Astrocyte (in vitro differentiated cells and primary cell): ENCODE data around the gene TGFBRAP1. TPM values are rescaled to one million over a fixed set of nuclear protein-coding genes. Genes with fewer than 3 reads are reported as not detected.

ENCODE experiments used
- DNase-seq: peaks from one replicate; pipeline ENCODE4 v3.0.0-alpha.2; 2010; ENCODE audit warnings: low read depth
- FAIRE-seq: peaks from 2 replicates; lab custom pipeline; 2011; peaks lifted over from hg19 to GRCh38; lab: Jason Lieb, UNC
- H2AFZ ChIP-seq: 2 replicates; pipeline ENCODE4 v1.6.0; 2012; ENCODE audit warnings: low read depth, low read length, inconsistent platforms
- H3K27ac ChIP-seq: 2 replicates; pipeline ENCODE4 v1.5.1; 2011; ENCODE audit warnings: low read depth, low read length, inconsistent platforms
- H3K27me3 ChIP-seq: 2 replicates; pipeline ENCODE4 v1.6.0; 2011; ENCODE audit warnings: low read length, inconsistent platforms; ENCODE audit not compliant: insufficient read depth
- H3K36me3 ChIP-seq: 2 replicates; pipeline ENCODE4 v1.5.1; 2011; ENCODE audit warnings: low read length, inconsistent platforms; ENCODE audit not compliant: insufficient read depth
- H3K4me1 ChIP-seq: 2 replicates; pipeline ENCODE4 v1.5.1; 2011; ENCODE audit warnings: low read length, inconsistent platforms; ENCODE audit not compliant: insufficient read depth
- H3K4me2 ChIP-seq: 2 replicates; pipeline ENCODE4 v1.6.0; 2012; ENCODE audit warnings: low read length, inconsistent platforms
- H3K4me3 ChIP-seq: 2 replicates; pipeline ENCODE4 v1.5.1; 2011; ENCODE audit warnings: low read depth, mild to moderate bottlenecking, low read length, inconsistent platforms; ENCODE audit not compliant: insufficient read depth
- H3K79me2 ChIP-seq: 2 replicates; pipeline ENCODE4 v1.6.0; 2012; ENCODE audit warnings: mild to moderate bottlenecking, low read length, inconsistent platforms; ENCODE audit not compliant: insufficient read depth
- H3K9ac ChIP-seq: 2 replicates; pipeline ENCODE4 v1.6.0; 2012; ENCODE audit warnings: mild to moderate bottlenecking, low read length, inconsistent platforms
- H3K9me3 ChIP-seq: 2 replicates; pipeline ENCODE4 v1.5.1; 2012; ENCODE audit warnings: low read depth, mild to moderate bottlenecking, low read length, inconsistent platforms; ENCODE audit not compliant: insufficient read depth
- H4K20me1 ChIP-seq: 2 replicates; pipeline ENCODE4 v1.6.0; 2012; ENCODE audit warnings: low read length, inconsistent platforms; ENCODE audit not compliant: insufficient read depth
- H3K27ac Mint-ChIP-seq: one replicate; pipeline ENCODE4 v1.8.0; 2021; ENCODE audit warnings: mild to moderate bottlenecking, mixed read lengths; ENCODE audit not compliant: unreplicated experiment
- H3K27me3 Mint-ChIP-seq: one replicate; pipeline ENCODE4 v1.8.0; 2021; ENCODE audit warnings: low read depth, mixed read lengths; ENCODE audit not compliant: unreplicated experiment
- H3K36me3 Mint-ChIP-seq: one replicate; pipeline ENCODE4 v1.8.0; 2021; ENCODE audit warnings: low read depth, mixed read lengths; ENCODE audit not compliant: unreplicated experiment
- H3K4me1 Mint-ChIP-seq: one replicate; pipeline ENCODE4 v1.8.0; 2021; ENCODE audit warnings: low read depth, mixed read lengths; ENCODE audit not compliant: unreplicated experiment
- H3K4me3 Mint-ChIP-seq: one replicate; pipeline ENCODE4 v1.8.0; 2021; ENCODE audit warnings: mild to moderate bottlenecking, moderate library complexity, mixed read lengths; ENCODE audit not compliant: unreplicated experiment
- H3K9me3 Mint-ChIP-seq: one replicate; pipeline ENCODE4 v1.8.0; 2021; ENCODE audit warnings: mild to moderate bottlenecking, mixed read lengths; ENCODE audit not compliant: unreplicated experiment
- EZH2 ChIP-seq: IDR thresholded peaks from 2 replicates; pipeline ENCODE4 v1.6.1; 2012; ENCODE audit warnings: mild to moderate bottlenecking, low read length, inconsistent platforms; ENCODE audit not compliant: insufficient read depth
- total RNA-seq: library from RNA; stranded (reverse); gene quantifications from 2 replicates; pipeline ENCODE4 v1.2.1, GENCODE V29; 2021
- TF ChIP-seq, protein P1 (sequence below): IDR thresholded peaks from 2 replicates; pipeline ENCODE4 v1.5.1; 2011; ENCODE audit warnings: low read depth, mild to moderate bottlenecking, inconsistent platforms, low read length, moderate library complexity; ENCODE audit not compliant: insufficient read depth

The TGFBRAP1 gene
- total RNA-seq, 1 donor from 2014 or later, result 25.1 TPM

DNA sequence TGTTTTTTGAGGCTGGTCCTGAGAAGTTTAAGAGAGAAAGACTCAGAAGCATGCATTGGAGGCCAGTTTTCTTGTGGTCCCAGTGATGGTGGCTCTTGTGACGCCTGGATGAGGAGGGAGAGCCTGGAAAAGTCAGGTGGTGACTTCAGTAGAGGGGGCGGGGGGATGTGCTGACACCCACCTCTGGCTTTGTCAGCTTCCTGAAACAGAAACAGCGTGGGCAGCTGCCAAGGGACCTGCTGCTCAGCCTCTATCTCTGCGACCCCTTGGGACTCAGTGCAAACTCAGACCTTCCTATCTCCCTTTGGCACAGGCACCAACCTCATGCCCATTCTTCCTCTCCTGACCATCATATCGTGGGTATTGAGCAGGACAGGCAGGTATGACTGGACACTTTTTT is 6.4 kb downstream of the TGFBRAP1 start:
- Histone ChIP-seq H3K4me2 (no peak overlapping the region), H3K27me3 (no peaks in the 10 kb centered on the region), H3K9ac (no peak overlapping the region), H3K4me1 (peaks cover 22% of the 10 kb centered on the region), H3K9me3 (no peaks in the 10 kb centered on the region), H3K4me3 (no peak overlapping the region), H4K20me1 (peaks cover 10% of the 10 kb centered on the region), H3K79me2 (peaks cover 68% of the 10 kb centered on the region), H3K27ac (no peak overlapping the region), H2AFZ (no peak overlapping the region), H3K36me3 (no peaks in the 10 kb centered on the region)
- no peak for FAIRE-seq
- Mint-ChIP-seq H3K27ac (peak overlapping the region; percentile 84), H3K4me1 (peaks cover 66% of the 10 kb centered on the region), H3K9me3 (no peaks in the 10 kb centered on the region), H3K4me3 (peak overlapping the region; percentile 29), H3K27me3 (no peaks in the 10 kb centered on the region), H3K36me3 (no peaks in the 10 kb centered on the region)
- no peak for DNase-seq
- TF ChIP-seq, protein P1, sequence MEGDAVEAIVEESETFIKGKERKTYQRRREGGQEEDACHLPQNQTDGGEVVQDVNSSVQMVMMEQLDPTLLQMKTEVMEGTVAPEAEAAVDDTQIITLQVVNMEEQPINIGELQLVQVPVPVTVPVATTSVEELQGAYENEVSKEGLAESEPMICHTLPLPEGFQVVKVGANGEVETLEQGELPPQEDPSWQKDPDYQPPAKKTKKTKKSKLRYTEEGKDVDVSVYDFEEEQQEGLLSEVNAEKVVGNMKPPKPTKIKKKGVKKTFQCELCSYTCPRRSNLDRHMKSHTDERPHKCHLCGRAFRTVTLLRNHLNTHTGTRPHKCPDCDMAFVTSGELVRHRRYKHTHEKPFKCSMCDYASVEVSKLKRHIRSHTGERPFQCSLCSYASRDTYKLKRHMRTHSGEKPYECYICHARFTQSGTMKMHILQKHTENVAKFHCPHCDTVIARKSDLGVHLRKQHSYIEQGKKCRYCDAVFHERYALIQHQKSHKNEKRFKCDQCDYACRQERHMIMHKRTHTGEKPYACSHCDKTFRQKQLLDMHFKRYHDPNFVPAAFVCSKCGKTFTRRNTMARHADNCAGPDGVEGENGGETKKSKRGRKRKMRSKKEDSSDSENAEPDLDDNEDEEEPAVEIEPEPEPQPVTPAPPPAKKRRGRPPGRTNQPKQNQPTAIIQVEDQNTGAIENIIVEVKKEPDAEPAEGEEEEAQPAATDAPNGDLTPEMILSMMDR, result no peak
- TF ChIP-seq EZH2, result no peak

DNA sequence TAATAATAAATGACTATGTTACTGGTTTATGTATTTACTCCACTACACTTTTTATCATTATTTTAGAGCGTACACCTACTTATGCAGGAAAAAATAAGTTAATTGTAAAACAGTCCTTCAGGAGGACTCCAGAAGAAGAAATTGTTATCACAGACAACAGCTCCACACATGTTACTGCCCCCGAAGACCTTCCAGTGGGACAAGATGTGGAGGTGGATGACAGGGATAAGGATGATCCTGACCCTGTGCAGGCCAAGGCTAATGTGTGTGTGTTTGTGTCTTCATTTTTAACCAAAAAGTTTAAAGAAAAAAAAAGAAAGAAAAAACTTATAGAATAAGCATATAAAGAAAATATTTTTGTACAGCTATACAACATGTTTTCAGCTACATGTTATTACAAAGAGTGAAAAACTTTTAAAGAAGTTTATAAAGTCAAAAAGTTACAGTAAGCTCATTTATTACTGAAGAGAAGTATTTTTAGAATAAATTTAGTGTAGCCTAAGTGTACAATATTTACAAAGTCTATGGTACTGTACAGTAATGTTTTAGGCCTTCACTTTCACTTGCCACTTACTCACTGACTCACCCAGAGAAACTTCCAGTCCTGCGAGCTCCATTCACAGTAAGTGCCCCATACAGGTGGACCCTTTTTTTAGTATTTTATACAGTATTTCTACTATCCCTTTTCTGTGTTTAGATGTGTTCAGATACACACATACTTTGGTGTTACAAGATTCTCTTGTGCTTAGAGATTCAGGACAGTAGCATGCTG is 7.5 kb downstream of the TGFBRAP1 start:
- H3K4me1 Mint-ChIP-seq, result peaks cover 65% of the 10 kb centered on the region
- H3K27ac ChIP-seq, result no peak overlapping the region
- no peak overlapping the region for H3K4me2 ChIP-seq
- no peaks in the 10 kb centered on the region for H3K9me3 ChIP-seq
- H3K79me2 ChIP-seq, result peaks cover 64% of the 10 kb centered on the region
- H3K9me3 Mint-ChIP-seq, result no peaks in the 10 kb centered on the region
- peak overlapping the region; percentile 58 for H3K27ac Mint-ChIP-seq
- no peaks in the 10 kb centered on the region for H3K27me3 ChIP-seq
- peaks cover 22% of the 10 kb centered on the region for H3K4me1 ChIP-seq
- H3K36me3 Mint-ChIP-seq, result no peaks in the 10 kb centered on the region
- H3K27me3 Mint-ChIP-seq, result no peaks in the 10 kb centered on the region
- no peak overlapping the region for H3K4me3 Mint-ChIP-seq
- FAIRE-seq (no peak), DNase-seq (peak; percentile 57)
- no peak overlapping the region for H2AFZ ChIP-seq
- peaks cover 13% of the 10 kb centered on the region for H4K20me1 ChIP-seq
- no peak overlapping the region for H3K4me3 ChIP-seq
- no peaks in the 10 kb centered on the region for H3K36me3 ChIP-seq
- H3K9ac ChIP-seq, result no peak overlapping the region
- TF ChIP-seq, protein P1, result no peak
- no peak for TF ChIP-seq EZH2

GRCh38 chr2:105320651-105321215 is 8.8 kb downstream of the TGFBRAP1 start:
- peaks cover 62% of the 10 kb centered on the region for H3K4me1 Mint-ChIP-seq
- H3K36me3 Mint-ChIP-seq, result no peaks in the 10 kb centered on the region
- Histone ChIP-seq H4K20me1 (peaks cover 18% of the 10 kb centered on the region), H3K4me2 (no peak overlapping the region), H3K79me2 (peaks cover 66% of the 10 kb centered on the region), H3K9ac (no peak overlapping the region), H3K27ac (no peak overlapping the region), H3K4me3 (no peak overlapping the region), H3K36me3 (no peaks in the 10 kb centered on the region), H2AFZ (no peak overlapping the region), H3K27me3 (no peaks in the 10 kb centered on the region), H3K9me3 (no peaks in the 10 kb centered on the region), H3K4me1 (peaks cover 22% of the 10 kb centered on the region)
- peak overlapping the region; percentile 53 for H3K27ac Mint-ChIP-seq
- H3K4me3 Mint-ChIP-seq, result no peak overlapping the region
- no peaks in the 10 kb centered on the region for H3K9me3 Mint-ChIP-seq
- TF ChIP-seq, protein P1, result no peak
- no peak for TF ChIP-seq EZH2
- no peaks in the 10 kb centered on the region for H3K27me3 Mint-ChIP-seq
- FAIRE-seq, result no peak
- DNase-seq, result no peak
